Measurements from ENCODE around the gene WDFY2. TPM values are rescaled to one million over a fixed set of nuclear protein-coding genes. Genes with fewer than 3 reads are reported as not detected.

The WDFY2 gene
- total RNA-seq, 1 experiment from 2014 or later = 45.5 TPM

- TF ChIP-seq CTCF (conservative IDR thresholded peaks at IDR 0.05; ENCODE audit: low read depth, low read length) (no peak), EZH2 (IDR thresholded peaks at IDR 0.05; ENCODE audit: borderline replicate concordance, low read depth, low read length, poor library complexity, severe bottlenecking) (no peak)
- Histone ChIP-seq H3K27me3 (replicated peaks; ENCODE audit: insufficient read depth, low read depth, low read length, poor library complexity) (no peaks in the 10 kb centered on the region), H3K4me3 (ENCODE audit: low read depth, low read length, poor library complexity, severe bottlenecking) (no peak overlapping the region), H3K9me3 (ENCODE audit: low read depth, low read length, poor library complexity, severe bottlenecking) (peaks cover 22% of the 10 kb centered on the region), H3K36me3 (ENCODE audit: insufficient read depth, low read length, poor library complexity, severe bottlenecking) (peaks cover 74% of the 10 kb centered on the region), H3K4me1 (ENCODE audit: insufficient read depth, low read length, poor library complexity, severe bottlenecking) (no peaks in the 10 kb centered on the region), H3K27ac (ENCODE audit: low read depth, low read length, poor library complexity, severe bottlenecking) (no peak overlapping the region)
- no peak for DNase-seq (ENCODE audit: low spot score)
- no TSS peak for BruUV-seq (replicated peaks)
- ChIA-PET POLR2A (ENCODE audit: low non-redundant PET) (no interaction called here), CTCF (no interaction called here)
- intact Hi-C loops (cut with micrococcal nuclease; ENCODE audit: unreplicated experiment) = no loop called here
Observed at GRCh38 chr13:51747438-51748434, 163.5 kb downstream of the WDFY2 start.

GRCh38 chr13:51756651-51757050, 172.4 kb downstream of the WDFY2 start:
- H3K27ac ChIP-seq (ENCODE audit: low read depth, low read length, poor library complexity, severe bottlenecking) = no peak overlapping the region
- H3K9me3 ChIP-seq (ENCODE audit: low read depth, low read length, poor library complexity, severe bottlenecking) = no peaks in the 10 kb centered on the region
- TF ChIP-seq CTCF (conservative IDR thresholded peaks at IDR 0.05; ENCODE audit: low read depth, low read length) = no peak
- TF ChIP-seq EZH2 (IDR thresholded peaks at IDR 0.05; ENCODE audit: borderline replicate concordance, low read depth, low read length, poor library complexity, severe bottlenecking) = no peak
- no peak for DNase-seq (ENCODE audit: low spot score)
- H3K4me1 ChIP-seq (ENCODE audit: insufficient read depth, low read length, poor library complexity, severe bottlenecking) = no peaks in the 10 kb centered on the region
- intact Hi-C loops (cut with micrococcal nuclease; ENCODE audit: unreplicated experiment) = no loop called here
- peaks cover 93% of the 10 kb centered on the region for H3K36me3 ChIP-seq (ENCODE audit: insufficient read depth, low read length, poor library complexity, severe bottlenecking)
- POLR2A ChIA-PET (ENCODE audit: low non-redundant PET) = no interaction called here
- H3K4me3 ChIP-seq (ENCODE audit: low read depth, low read length, poor library complexity, severe bottlenecking) = no peak overlapping the region
- no TSS peak for BruUV-seq (replicated peaks)
- CTCF ChIA-PET = no interaction called here
- H3K27me3 ChIP-seq (replicated peaks; ENCODE audit: insufficient read depth, low read depth, low read length, poor library complexity) = no peaks in the 10 kb centered on the region

GRCh38 chr13:51758691-51759090, 174.4 kb downstream of the WDFY2 start:
- ChIA-PET CTCF (no interaction called here), POLR2A (ENCODE audit: low non-redundant PET) (no interaction called here)
- no TSS peak for BruUV-seq (replicated peaks)
- Histone ChIP-seq H3K36me3 (ENCODE audit: insufficient read depth, low read length, poor library complexity, severe bottlenecking) (peaks cover 95% of the 10 kb centered on the region), H3K9me3 (ENCODE audit: low read depth, low read length, poor library complexity, severe bottlenecking) (no peaks in the 10 kb centered on the region), H3K4me3 (ENCODE audit: low read depth, low read length, poor library complexity, severe bottlenecking) (no peak overlapping the region), H3K27ac (ENCODE audit: low read depth, low read length, poor library complexity, severe bottlenecking) (no peak overlapping the region), H3K27me3 (replicated peaks; ENCODE audit: insufficient read depth, low read depth, low read length, poor library complexity) (no peaks in the 10 kb centered on the region), H3K4me1 (ENCODE audit: insufficient read depth, low read length, poor library complexity, severe bottlenecking) (no peaks in the 10 kb centered on the region)
- no peak for DNase-seq (ENCODE audit: low spot score)
- intact Hi-C loops (cut with micrococcal nuclease; ENCODE audit: unreplicated experiment) = no loop called here
- TF ChIP-seq EZH2 (IDR thresholded peaks at IDR 0.05; ENCODE audit: borderline replicate concordance, low read depth, low read length, poor library complexity, severe bottlenecking) (no peak), CTCF (conservative IDR thresholded peaks at IDR 0.05; ENCODE audit: low read depth, low read length) (no peak)
